Peyer's patch (tissue), 4 donors: ENCODE results near the gene YLPM1.

Source experiments
- POLR2A ChIP-seq, 2 donors: fragments of 450-650 bp; IDR thresholded peaks; one replicate each; pipeline ENCODE4 v1.5.1; 2017; ENCODE audit warnings: antibody characterized with exemption in 2 of 2, mild to moderate bottlenecking in 2 of 2, moderate library complexity in 2 of 2
- TF ChIP-seq, protein P1 (sequence below), 6 experiments: fragments of 450-650 bp in 4 of 6; fragments of 200-600 bp in 2 of 6; sonication (generic) in 1 of 6; IDR thresholded peaks; one replicate each; pipeline ENCODE4 v1.5.1; 2017 to 2019; ENCODE audit warnings: antibody characterized with exemption in 6 of 6, mild to moderate bottlenecking in 3 of 6, moderate library complexity in 1 of 6

DNA sequence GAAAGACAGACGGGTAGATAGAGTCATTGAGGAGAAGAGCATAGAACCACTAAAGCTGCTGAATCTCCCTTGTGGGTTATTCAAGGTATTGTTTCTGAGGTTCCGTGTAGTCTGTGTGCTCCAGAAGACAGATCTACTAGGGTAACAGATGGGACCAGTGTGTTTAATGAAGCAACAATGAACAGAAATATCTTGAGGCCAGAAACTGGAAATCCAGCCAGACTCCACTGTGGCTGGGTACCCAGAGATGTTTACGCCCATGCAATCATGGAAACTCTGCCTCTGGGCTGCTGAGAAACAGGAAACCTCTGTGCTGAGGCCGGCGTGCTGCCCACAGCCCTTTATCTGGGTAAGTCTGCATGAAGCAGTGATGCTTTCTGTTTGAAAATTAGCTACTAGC lies 104.6 kb downstream of the YLPM1 start:
- TF ChIP-seq, protein P1, sequence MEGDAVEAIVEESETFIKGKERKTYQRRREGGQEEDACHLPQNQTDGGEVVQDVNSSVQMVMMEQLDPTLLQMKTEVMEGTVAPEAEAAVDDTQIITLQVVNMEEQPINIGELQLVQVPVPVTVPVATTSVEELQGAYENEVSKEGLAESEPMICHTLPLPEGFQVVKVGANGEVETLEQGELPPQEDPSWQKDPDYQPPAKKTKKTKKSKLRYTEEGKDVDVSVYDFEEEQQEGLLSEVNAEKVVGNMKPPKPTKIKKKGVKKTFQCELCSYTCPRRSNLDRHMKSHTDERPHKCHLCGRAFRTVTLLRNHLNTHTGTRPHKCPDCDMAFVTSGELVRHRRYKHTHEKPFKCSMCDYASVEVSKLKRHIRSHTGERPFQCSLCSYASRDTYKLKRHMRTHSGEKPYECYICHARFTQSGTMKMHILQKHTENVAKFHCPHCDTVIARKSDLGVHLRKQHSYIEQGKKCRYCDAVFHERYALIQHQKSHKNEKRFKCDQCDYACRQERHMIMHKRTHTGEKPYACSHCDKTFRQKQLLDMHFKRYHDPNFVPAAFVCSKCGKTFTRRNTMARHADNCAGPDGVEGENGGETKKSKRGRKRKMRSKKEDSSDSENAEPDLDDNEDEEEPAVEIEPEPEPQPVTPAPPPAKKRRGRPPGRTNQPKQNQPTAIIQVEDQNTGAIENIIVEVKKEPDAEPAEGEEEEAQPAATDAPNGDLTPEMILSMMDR (IDR thresholded peaks at IDR 0.05): no peak
- TF ChIP-seq POLR2A (IDR thresholded peaks at IDR 0.05): no peak
